SK-N-SH treated with all-trans-retinoic acid at 6 μM for 48 hours (cell line): Measurements from ENCODE around the gene GPC6.

Experiments used
- ATAC-seq: fragments of 200-7000 bp; cut with Tn5 transposase; 3 replicates; pipeline ENCODE4 v1.9.1; 2020; ENCODE audit warnings: mild to moderate bottlenecking, moderate library complexity
- ARNTL ChIP-seq: fragments of 450-650 bp; formaldehyde crosslinking; IDR thresholded peaks from 2 replicates; pipeline ENCODE4 v1.5.0; 2020; ENCODE audit warnings: low read depth, mild to moderate bottlenecking, moderate library complexity, borderline replicate concordance
- BACH2 ChIP-seq: fragments of 250-450 bp; sonication (Bioruptor Pico); IDR thresholded peaks from 2 replicates; pipeline ENCODE4 v1.9.0; 2021; ENCODE audit warnings: mild to moderate bottlenecking, borderline replicate concordance
- ESRRG ChIP-seq: fragments of 250-450 bp; sonication (Bioruptor Pico); IDR thresholded peaks from 2 replicates; pipeline ENCODE4 v1.6.1; 2021; ENCODE audit warnings: mild to moderate bottlenecking
- GLIS3 ChIP-seq: fragments of 250-450 bp; sonication (Bioruptor Pico); IDR thresholded peaks from 2 replicates; pipeline ENCODE4 v1.5.0; 2020; ENCODE audit warnings: mild to moderate bottlenecking, moderate library complexity
- ISL1 ChIP-seq: fragments of 250-450 bp; sonication (Bioruptor Pico); IDR thresholded peaks from 2 replicates; pipeline ENCODE4 v2.1.2; 2022; ENCODE audit warnings: mild to moderate bottlenecking, moderate library complexity
- PPARA ChIP-seq: fragments of 250-450 bp; sonication (Bioruptor Pico); IDR thresholded peaks from 2 replicates; pipeline ENCODE4 v1.5.0; 2020; ENCODE audit warnings: mild to moderate bottlenecking, borderline replicate concordance
- RARB ChIP-seq: fragments of 250-450 bp; sonication (Bioruptor Pico); IDR thresholded peaks from 2 replicates; pipeline ENCODE4 v1.8.0; 2021; ENCODE audit warnings: mild to moderate bottlenecking, moderate library complexity
- SNAI2 ChIP-seq: fragments of 250-450 bp; sonication (Bioruptor Pico); IDR thresholded peaks from 2 replicates; pipeline ENCODE4 v1.5.0; 2020; ENCODE audit warnings: mild to moderate bottlenecking, moderate library complexity
- TCF4 ChIP-seq: fragments of 250-450 bp; sonication (Bioruptor Pico); IDR thresholded peaks from 2 replicates; pipeline ENCODE4 v1.8.0; 2021; ENCODE audit warnings: mild to moderate bottlenecking, moderate library complexity, borderline replicate concordance
- TOX ChIP-seq: fragments of 250-450 bp; sonication (Bioruptor Pico); IDR thresholded peaks from 2 replicates; pipeline ENCODE4 v1.8.0; 2021; ENCODE audit warnings: mild to moderate bottlenecking, moderate library complexity, borderline replicate concordance
- ZC3H10 ChIP-seq: fragments of 250-450 bp; sonication (Bioruptor Pico); IDR thresholded peaks from 2 replicates; pipeline ENCODE4 v1.5.1; 2021; ENCODE audit warnings: mild to moderate bottlenecking, moderate library complexity
- ZFP3 ChIP-seq: fragments of 250-450 bp; sonication (Bioruptor Pico); IDR thresholded peaks from 2 replicates; pipeline ENCODE4 v1.5.0; 2020; ENCODE audit warnings: mild to moderate bottlenecking, moderate library complexity
- ZFP30 ChIP-seq: fragments of 450-650 bp; formaldehyde crosslinking; IDR thresholded peaks from 2 replicates; pipeline ENCODE4 v1.5.0; 2022; ENCODE audit warnings: mild to moderate bottlenecking, moderate library complexity
- ZNF565 ChIP-seq: fragments of 450-650 bp; formaldehyde crosslinking; conservative IDR thresholded peaks from 2 replicates; pipeline ENCODE4 v1.5.0; 2020; ENCODE audit warnings: low read depth, mild to moderate bottlenecking, moderate library complexity
- ZNF70 ChIP-seq: fragments of 450-650 bp; formaldehyde crosslinking; IDR thresholded peaks from 2 replicates; pipeline ENCODE4 v1.5.0; 2020; ENCODE audit warnings: mild to moderate bottlenecking, moderate library complexity
- ZNF8 ChIP-seq: fragments of 450-650 bp; formaldehyde crosslinking; IDR thresholded peaks from 2 replicates; pipeline ENCODE4 v1.5.0; 2020; ENCODE audit warnings: mild to moderate bottlenecking, moderate library complexity
- TF ChIP-seq, protein P1 (sequence below): fragments of 250-450 bp; sonication (Bioruptor Pico); IDR thresholded peaks from 2 replicates; pipeline ENCODE4 v1.8.0; 2021; ENCODE audit warnings: low read depth, mild to moderate bottlenecking, moderate library complexity, borderline replicate concordance
- TF ChIP-seq, protein P2 (sequence below): fragments of 250-450 bp; sonication (Bioruptor Pico); IDR thresholded peaks from 2 replicates; pipeline ENCODE4 v1.8.0; 2020; ENCODE audit warnings: mild to moderate bottlenecking, moderate library complexity, borderline replicate concordance
- TF ChIP-seq, protein P3 (sequence below): fragments of 250-450 bp; sonication (Bioruptor Pico); IDR thresholded peaks from 2 replicates; pipeline ENCODE4 v1.5.1; 2021; ENCODE audit warnings: mild to moderate bottlenecking, moderate library complexity

Gene GPC6

DNA sequence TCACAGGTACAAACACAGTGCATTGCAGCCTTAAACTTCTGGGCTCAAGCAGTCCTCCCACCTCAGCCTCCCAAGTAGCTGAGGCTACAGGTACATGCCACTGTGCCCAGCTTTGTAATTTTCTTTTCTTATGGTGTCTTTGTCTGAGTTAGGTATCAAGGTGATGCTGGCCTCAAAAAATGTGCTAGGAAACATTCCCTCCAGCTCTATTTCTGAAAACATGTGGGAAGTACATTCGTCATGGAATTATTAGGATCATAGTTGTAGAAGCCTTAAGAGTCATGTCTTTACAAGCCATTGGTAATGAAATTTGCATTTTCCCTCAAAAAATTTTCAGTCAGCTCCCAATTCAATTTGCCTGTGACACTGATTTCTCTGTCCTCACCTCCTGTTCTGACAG is 1021.3 kb downstream of the GPC6 start (continued):
- TF ChIP-seq, protein P1, sequence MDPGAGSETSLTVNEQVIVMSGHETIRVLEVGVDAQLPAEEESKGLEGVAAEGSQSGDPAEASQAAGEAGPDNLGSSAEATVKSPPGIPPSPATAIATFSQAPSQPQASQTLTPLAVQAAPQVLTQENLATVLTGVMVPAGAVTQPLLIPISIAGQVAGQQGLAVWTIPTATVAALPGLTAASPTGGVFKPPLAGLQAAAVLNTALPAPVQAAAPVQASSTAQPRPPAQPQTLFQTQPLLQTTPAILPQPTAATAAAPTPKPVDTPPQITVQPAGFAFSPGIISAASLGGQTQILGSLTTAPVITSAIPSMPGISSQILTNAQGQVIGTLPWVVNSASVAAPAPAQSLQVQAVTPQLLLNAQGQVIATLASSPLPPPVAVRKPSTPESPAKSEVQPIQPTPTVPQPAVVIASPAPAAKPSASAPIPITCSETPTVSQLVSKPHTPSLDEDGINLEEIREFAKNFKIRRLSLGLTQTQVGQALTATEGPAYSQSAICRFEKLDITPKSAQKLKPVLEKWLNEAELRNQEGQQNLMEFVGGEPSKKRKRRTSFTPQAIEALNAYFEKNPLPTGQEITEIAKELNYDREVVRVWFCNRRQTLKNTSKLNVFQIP (CRISPR knock-in tag), result no peak
- TF ChIP-seq ZNF8 (CRISPR knock-in tag), result no peak
- TF ChIP-seq TOX (CRISPR knock-in tag), result no peak
- TF ChIP-seq TCF4, result no peak
- no peak for TF ChIP-seq ESRRG (CRISPR knock-in tag)
- TF ChIP-seq, protein P2, sequence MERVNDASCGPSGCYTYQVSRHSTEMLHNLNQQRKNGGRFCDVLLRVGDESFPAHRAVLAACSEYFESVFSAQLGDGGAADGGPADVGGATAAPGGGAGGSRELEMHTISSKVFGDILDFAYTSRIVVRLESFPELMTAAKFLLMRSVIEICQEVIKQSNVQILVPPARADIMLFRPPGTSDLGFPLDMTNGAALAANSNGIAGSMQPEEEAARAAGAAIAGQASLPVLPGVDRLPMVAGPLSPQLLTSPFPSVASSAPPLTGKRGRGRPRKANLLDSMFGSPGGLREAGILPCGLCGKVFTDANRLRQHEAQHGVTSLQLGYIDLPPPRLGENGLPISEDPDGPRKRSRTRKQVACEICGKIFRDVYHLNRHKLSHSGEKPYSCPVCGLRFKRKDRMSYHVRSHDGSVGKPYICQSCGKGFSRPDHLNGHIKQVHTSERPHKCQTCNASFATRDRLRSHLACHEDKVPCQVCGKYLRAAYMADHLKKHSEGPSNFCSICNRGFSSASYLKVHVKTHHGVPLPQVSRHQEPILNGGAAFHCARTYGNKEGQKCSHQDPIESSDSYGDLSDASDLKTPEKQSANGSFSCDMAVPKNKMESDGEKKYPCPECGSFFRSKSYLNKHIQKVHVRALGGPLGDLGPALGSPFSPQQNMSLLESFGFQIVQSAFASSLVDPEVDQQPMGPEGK (CRISPR knock-in tag), result no peak
- no peak for TF ChIP-seq RARB (CRISPR knock-in tag)
- TF ChIP-seq ZC3H10 (CRISPR knock-in tag), result no peak

DNA sequence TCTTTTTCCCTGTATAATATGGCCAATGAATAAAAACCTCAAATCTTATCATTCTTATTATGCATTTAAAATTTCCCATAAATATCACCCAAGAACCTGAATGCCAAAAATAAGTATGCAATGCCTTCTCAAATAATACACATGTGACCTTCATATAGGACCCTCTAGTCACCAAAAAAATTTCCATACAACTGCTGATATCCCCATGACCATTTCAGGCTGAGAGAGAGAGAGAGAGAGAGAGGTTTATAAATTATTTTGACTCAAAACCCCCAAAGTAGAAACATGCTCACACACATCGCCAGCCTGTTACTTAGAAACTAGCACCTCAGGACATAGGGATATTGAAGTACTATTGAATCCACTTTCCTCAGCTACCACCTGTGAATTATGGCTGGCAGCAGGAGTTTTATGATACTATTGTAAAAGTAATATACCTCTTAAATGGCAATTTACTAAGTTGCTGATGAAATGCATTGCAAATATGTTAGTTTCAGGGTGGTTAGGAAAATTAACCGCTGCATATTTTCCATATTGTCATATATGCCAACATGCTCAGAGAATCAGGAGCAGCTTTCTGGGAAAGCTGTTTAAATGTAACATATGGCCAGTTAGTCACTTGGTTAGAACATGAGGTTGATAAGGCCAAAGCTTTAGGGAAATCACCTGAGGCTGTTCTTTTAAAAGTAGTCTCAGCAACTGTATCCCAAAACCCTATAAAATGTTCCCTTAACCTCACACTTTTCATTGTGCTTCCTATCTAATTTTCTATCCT is 1022.0 kb downstream of the GPC6 start:
- ATAC-seq, result no peak
- no peak for TF ChIP-seq ARNTL
- TF ChIP-seq, protein P3, sequence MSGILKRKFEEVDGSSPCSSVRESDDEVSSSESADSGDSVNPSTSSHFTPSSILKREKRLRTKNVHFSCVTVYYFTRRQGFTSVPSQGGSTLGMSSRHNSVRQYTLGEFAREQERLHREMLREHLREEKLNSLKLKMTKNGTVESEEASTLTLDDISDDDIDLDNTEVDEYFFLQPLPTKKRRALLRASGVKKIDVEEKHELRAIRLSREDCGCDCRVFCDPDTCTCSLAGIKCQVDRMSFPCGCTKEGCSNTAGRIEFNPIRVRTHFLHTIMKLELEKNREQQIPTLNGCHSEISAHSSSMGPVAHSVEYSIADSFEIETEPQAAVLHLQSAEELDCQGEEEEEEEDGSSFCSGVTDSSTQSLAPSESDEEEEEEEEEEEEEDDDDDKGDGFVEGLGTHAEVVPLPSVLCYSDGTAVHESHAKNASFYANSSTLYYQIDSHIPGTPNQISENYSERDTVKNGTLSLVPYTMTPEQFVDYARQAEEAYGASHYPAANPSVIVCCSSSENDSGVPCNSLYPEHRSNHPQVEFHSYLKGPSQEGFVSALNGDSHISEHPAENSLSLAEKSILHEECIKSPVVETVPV (CRISPR knock-in tag), result no peak
- TF ChIP-seq ISL1, result no peak
- TF ChIP-seq ZNF70 (CRISPR knock-in tag), result no peak
- TF ChIP-seq, protein P1 (CRISPR knock-in tag), result no peak
- no peak for TF ChIP-seq ZFP30 (CRISPR knock-in tag)
- TF ChIP-seq ZNF565 (CRISPR knock-in tag), result no peak
- TF ChIP-seq ESRRG (CRISPR knock-in tag), result no peak
- TF ChIP-seq GLIS3 (CRISPR knock-in tag), result no peak
- no peak for TF ChIP-seq PPARA (CRISPR knock-in tag)

DNA sequence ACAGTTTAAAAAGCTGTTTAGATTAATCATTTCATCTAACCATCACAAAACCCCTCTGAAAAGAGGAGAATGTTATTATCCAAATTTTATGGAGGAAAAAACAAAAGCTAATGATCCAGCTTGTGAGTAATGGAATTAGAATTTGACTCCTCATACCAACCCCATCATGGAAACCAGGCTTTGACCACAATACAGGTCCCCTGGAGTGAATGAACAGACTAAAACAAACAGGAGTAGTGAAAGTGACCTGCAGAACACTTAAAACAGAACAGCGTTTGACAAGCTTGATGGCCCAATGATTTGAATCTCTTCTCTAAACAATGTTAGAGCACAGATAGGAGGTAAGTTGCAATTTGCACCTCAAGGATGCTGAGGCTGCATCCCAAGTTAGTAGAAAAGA is 1022.9 kb downstream of the GPC6 start:
- peak; percentile 84 for ATAC-seq

DNA sequence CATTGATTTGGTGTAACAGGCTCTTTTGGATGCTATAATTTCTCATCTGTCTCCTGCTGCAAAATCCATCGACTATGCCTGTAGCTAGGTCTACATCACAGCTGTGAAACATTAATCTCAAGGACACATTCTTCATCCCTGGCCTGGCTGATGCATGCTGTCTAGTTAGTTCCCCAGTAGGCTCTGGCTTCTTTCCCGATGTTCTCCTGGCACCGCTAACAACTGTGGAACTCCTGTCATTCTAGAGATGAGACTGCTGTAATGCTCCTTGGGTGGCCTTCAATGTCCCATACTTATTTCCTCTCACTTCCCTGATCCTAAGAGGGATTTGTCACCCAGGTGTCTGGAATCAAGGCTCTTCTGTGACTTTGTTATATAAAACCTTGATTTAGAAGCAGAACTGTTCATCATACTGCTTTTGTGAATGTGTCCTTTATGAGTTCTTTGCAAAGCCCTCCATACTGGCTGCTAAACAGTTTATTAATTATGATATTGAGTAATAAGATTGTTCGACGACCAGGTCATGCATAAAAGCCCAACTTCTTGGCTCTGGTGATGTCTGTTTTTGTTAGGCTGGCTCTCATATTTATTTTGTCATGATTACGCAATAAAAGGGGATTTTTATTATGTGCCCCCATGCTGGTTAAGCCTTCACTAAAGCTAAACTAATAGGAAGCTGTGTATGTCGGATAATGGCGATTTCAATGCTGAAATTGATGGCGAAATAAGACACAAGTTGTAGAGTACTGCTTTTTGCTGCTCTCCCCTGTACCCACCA is 1025.4 kb downstream of the GPC6 start:
- ATAC-seq, result peak; percentile 62
- no peak for TF ChIP-seq ARNTL
- TF ChIP-seq, protein P2 (CRISPR knock-in tag), result no peak
- no peak for TF ChIP-seq BACH2 (CRISPR knock-in tag)
- TF ChIP-seq TCF4, result no peak
- TF ChIP-seq RARB (CRISPR knock-in tag), result no peak
- TF ChIP-seq ZFP30 (CRISPR knock-in tag), result no peak
- TF ChIP-seq SNAI2 (CRISPR knock-in tag), result no peak
- TF ChIP-seq ZNF565 (CRISPR knock-in tag), result no peak
- TF ChIP-seq GLIS3 (CRISPR knock-in tag), result no peak
- no peak for TF ChIP-seq ZNF8 (CRISPR knock-in tag)
- TF ChIP-seq, protein P3 (CRISPR knock-in tag), result no peak
- no peak for TF ChIP-seq TOX (CRISPR knock-in tag)
- TF ChIP-seq ZFP3 (CRISPR knock-in tag), result no peak

More for the DNA sequence above, 1022.9 kb downstream of the GPC6 start:
- TF ChIP-seq, protein P2 (CRISPR knock-in tag), result peak; percentile 32; the same call in 1 of the 2 replicates
- no peak for TF ChIP-seq ZNF565 (CRISPR knock-in tag)
